Measurements from ENCODE around the gene PEPD. TPM values are rescaled to one million over a fixed set of nuclear protein-coding genes. Genes with fewer than 3 reads are reported as not detected.

Gene PEPD
- total and polyA plus RNA-seq, 2 donors (not counting 3 experiments of a cell fraction or from before 2014, with no cell fraction given) = 73.7 to 126 TPM

GRCh38 chr19:33428627-33429125 lies 92.9 kb downstream of the PEPD start:
- H3K9ac ChIP-seq (replicated peaks; ENCODE audit: extremely low read depth, insufficient read depth, low read length) = no peak overlapping the region
- no peak overlapping the region for H3K27ac ChIP-seq (ENCODE audit: insufficient read depth, low read depth, low read length)
- CTCF ChIA-PET = interaction anchor here (2.5 to 4.5 kb wide), 2 partner anchors 12 to 341 kb away, joined by 10 to 284 read pairs; no protein-coding TSS in a partner anchor
- FAIRE-seq (no peak), DNase-seq (ENCODE audit: low read depth, low spot score) (no peak)
- no peaks in the 10 kb centered on the region for H4K20me1 ChIP-seq (replicated peaks; ENCODE audit: control insufficient read depth, extremely low read depth, insufficient read depth, low read length)
- BruUV-seq (replicated peaks) = no TSS peak
- H3K4me2 ChIP-seq (ENCODE audit: insufficient read depth, low read length) = no peak overlapping the region
- H3K9me3 ChIP-seq (replicated peaks; ENCODE audit: control insufficient read depth, insufficient read depth, low read length) = no peaks in the 10 kb centered on the region
- H3K9me1 ChIP-seq (replicated peaks; ENCODE audit: control insufficient read depth, extremely low read depth, insufficient read depth, low read length) = no peaks in the 10 kb centered on the region
- H3K4me1 ChIP-seq (ENCODE audit: control insufficient read depth, extremely low read depth, insufficient read depth, low read length) = no peaks in the 10 kb centered on the region
- no peak overlapping the region for H2AFZ ChIP-seq (ENCODE audit: low read depth, low read length)
- no peak for TF ChIP-seq MAX (IDR thresholded peaks at IDR 0.05; ENCODE audit: insufficient read depth, insufficient read length)
- H3K4me3 ChIP-seq (replicated peaks in 1 of 3; ENCODE audit: insufficient read depth in 1 of 3, low read depth in 1 of 3, low read length in 3 of 3) = no peak overlapping the region
- no peaks in the 10 kb centered on the region for H3K27me3 ChIP-seq (ENCODE audit: control insufficient read depth in 2 of 2, insufficient read depth in 2 of 2, low read length in 2 of 2)
- dilution Hi-C loops (cut with MboI; ENCODE audit: extremely low pct_ligation_motif_present, low sequenced_read_pairs) = no loop called here
- POLR2A ChIA-PET = no interaction called here
- intact Hi-C loops (cut with micrococcal nuclease) = no loop called here
- no peaks in the 10 kb centered on the region for H3K79me2 ChIP-seq (ENCODE audit: control insufficient read depth, insufficient read depth, low read length)
- H3K36me3 ChIP-seq (ENCODE audit: control insufficient read depth in 2 of 2, extremely low read depth in 1 of 2, insufficient read depth in 2 of 2, low read length in 2 of 2) = no peaks in the 10 kb centered on the region

GRCh38 chr19:33427801-33428626 lies 93.6 kb downstream of the PEPD start:
- Histone ChIP-seq H3K36me3 (ENCODE audit: control insufficient read depth in 2 of 2, extremely low read depth in 1 of 2, insufficient read depth in 2 of 2, low read length in 2 of 2) (no peaks in the 10 kb centered on the region), H3K9ac (replicated peaks; ENCODE audit: extremely low read depth, insufficient read depth, low read length) (no peak overlapping the region), H3K27ac (ENCODE audit: insufficient read depth, low read depth, low read length) (no peak overlapping the region), H4K20me1 (replicated peaks; ENCODE audit: control insufficient read depth, extremely low read depth, insufficient read depth, low read length) (no peaks in the 10 kb centered on the region), H3K79me2 (ENCODE audit: control insufficient read depth, insufficient read depth, low read length) (no peaks in the 10 kb centered on the region), H3K9me3 (replicated peaks; ENCODE audit: control insufficient read depth, insufficient read depth, low read length) (no peaks in the 10 kb centered on the region), H3K4me3 (replicated peaks in 1 of 3; ENCODE audit: insufficient read depth in 1 of 3, low read depth in 1 of 3, low read length in 3 of 3) (no peak overlapping the region), H3K4me2 (ENCODE audit: insufficient read depth, low read length) (no peak overlapping the region), H3K4me1 (ENCODE audit: control insufficient read depth, extremely low read depth, insufficient read depth, low read length) (no peaks in the 10 kb centered on the region), H3K27me3 (ENCODE audit: control insufficient read depth in 2 of 2, insufficient read depth in 2 of 2, low read length in 2 of 2) (no peaks in the 10 kb centered on the region), H3K9me1 (replicated peaks; ENCODE audit: control insufficient read depth, extremely low read depth, insufficient read depth, low read length) (no peaks in the 10 kb centered on the region), H2AFZ (ENCODE audit: low read depth, low read length) (no peak overlapping the region)
- dilution Hi-C loops (cut with MboI; ENCODE audit: extremely low pct_ligation_motif_present, low sequenced_read_pairs) = no loop called here
- no TSS peak for BruUV-seq (replicated peaks)
- no peak for DNase-seq (ENCODE audit: low read depth, low spot score)
- CTCF ChIA-PET = interaction anchor here (1.9 to 2.5 kb wide), 2 partner anchors 11 to 340 kb away, joined by 4 to 10 read pairs; no protein-coding TSS in a partner anchor
- FAIRE-seq = no peak
- POLR2A ChIA-PET = no interaction called here
- intact Hi-C loops (cut with micrococcal nuclease) = no loop called here
- TF ChIP-seq CTCF (IDR thresholded peaks at IDR 0.05; ENCODE audit: extremely low read depth in 1 of 2, insufficient read depth in 1 of 2, low read depth in 1 of 2, low read length in 2 of 2) = no peak
- TF ChIP-seq JUN (IDR thresholded peaks at IDR 0.05; ENCODE audit: borderline replicate concordance, insufficient read depth, insufficient read length, low read depth) = no peak
- TF ChIP-seq MYC (IDR thresholded peaks at IDR 0.05; ENCODE audit: low read depth, low read length) = no peak
- TF ChIP-seq GATA2 (IDR thresholded peaks at IDR 0.05; ENCODE audit: insufficient read depth, insufficient read length, low read depth, low read length) = no peak
- no peak for TF ChIP-seq EZH2 (IDR thresholded peaks at IDR 0.05; ENCODE audit: borderline replicate concordance, low read depth, low read length, severe bottlenecking)
- TF ChIP-seq FOS (IDR thresholded peaks at IDR 0.05; ENCODE audit: borderline replicate concordance, insufficient read depth, low read length) = no peak
- TF ChIP-seq MAX (IDR thresholded peaks at IDR 0.05; ENCODE audit: insufficient read depth, insufficient read length) = no peak
- TF ChIP-seq POLR2A (IDR thresholded peaks at IDR 0.05; ENCODE audit: low read depth, low read length) = no peak
- no peak for TF ChIP-seq POLR2AphosphoS5 (IDR thresholded peaks at IDR 0.05; ENCODE audit: insufficient read depth, low read depth, low read length)
